Activated CD4-positive, alpha-beta memory T cell treated with anti-CD3 and anti-CD28 coated beads, Interleukin-2, amount 10 ng/mL, durations not matched to agents 7 days and 5 days (primary cell): Measurements from ENCODE around the gene FAM184B. TPM values are rescaled to one million over a fixed set of nuclear protein-coding genes. Genes with fewer than 3 reads are reported as not detected.
"Not testable (repeated sequence)": the region's sequence is repeated elsewhere in the genome, so short reads cannot be mapped to it uniquely, and the experiment has no call there.

ENCODE experiments used
- CTCF ChIA-PET: fragments of 350-600 bp; sonication (Branson Sonifier 250); formaldehyde crosslinking; loops from one replicate; lab custom pipeline; 2021; ENCODE audit warnings: antibody characterized with exemption, inconsistent platforms; lab: Charles Lee
- POLR2A ChIA-PET: fragments of 350-600 bp; sonication (Branson Sonifier 250); formaldehyde crosslinking; loops from one replicate; lab custom pipeline; 2021; ENCODE audit warnings: antibody characterized with exemption; lab: Charles Lee
- DNase-seq: peaks from one replicate; pipeline ENCODE4 v3.0.0-alpha.2; 2020
- H3K27ac Mint-ChIP-seq: one replicate; pipeline ENCODE4 v1.8.0; 2021; ENCODE audit warnings: mild to moderate bottlenecking, mixed read lengths
- H3K27me3 Mint-ChIP-seq: one replicate; pipeline ENCODE4 v1.8.0; 2021; ENCODE audit warnings: mixed read lengths
- H3K36me3 Mint-ChIP-seq: one replicate; pipeline ENCODE4 v1.8.0; 2021; ENCODE audit warnings: low read depth, mixed read lengths
- H3K4me1 Mint-ChIP-seq: one replicate; pipeline ENCODE4 v1.8.0; 2021; ENCODE audit warnings: mixed read lengths
- H3K4me3 Mint-ChIP-seq: one replicate; pipeline ENCODE4 v1.8.0; 2021; ENCODE audit warnings: mild to moderate bottlenecking, mixed read lengths
- H3K9me3 Mint-ChIP-seq: one replicate; pipeline ENCODE4 v1.8.0; 2021; ENCODE audit warnings: mixed read lengths
- total RNA-seq, 2 experiments: library from RNA; stranded (reverse); gene quantifications; one replicate each; pipeline ENCODE4 v1.2.3, GENCODE V29; 2021

Gene FAM184B
- total RNA-seq, 2 experiments from 2014 or later: not detected

GRCh38 chr4:17726911-17727310, 54.5 kb downstream of the FAM184B start:
- no peak overlapping the region for H3K27ac Mint-ChIP-seq
- no peaks in the 10 kb centered on the region for H3K4me1 Mint-ChIP-seq
- no peak overlapping the region for H3K4me3 Mint-ChIP-seq
- DNase-seq: no peak
- no peaks in the 10 kb centered on the region for H3K9me3 Mint-ChIP-seq
- CTCF ChIA-PET: no interaction called here
- H3K27me3 Mint-ChIP-seq: peaks cover 2% of the 10 kb centered on the region
- POLR2A ChIA-PET: no interaction called here
- no peaks in the 10 kb centered on the region for H3K36me3 Mint-ChIP-seq

DNA sequence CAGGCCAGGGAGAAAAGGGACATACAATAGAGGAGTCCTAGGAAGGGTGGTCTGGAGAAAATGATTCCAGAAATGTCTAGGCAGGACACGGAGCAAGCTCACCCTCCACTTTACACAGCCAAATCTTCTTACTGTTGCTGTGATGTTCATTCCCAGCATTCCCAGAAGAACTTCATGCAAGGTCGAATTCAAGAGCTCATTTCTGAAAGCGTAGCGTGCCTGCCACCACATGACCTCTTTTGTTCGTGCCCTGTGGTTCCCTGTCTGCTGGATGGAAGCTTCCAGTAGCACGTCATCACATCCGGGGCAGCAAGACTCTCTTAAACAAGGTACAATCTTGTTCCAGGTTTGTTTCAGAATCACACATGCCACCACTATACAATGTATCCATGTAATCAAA, 57.8 kb downstream of the FAM184B start:
- POLR2A ChIA-PET: interaction anchor here (0.6 kb wide), 1 partner anchor 461 kb away, joined by 3 read pairs; no protein-coding TSS in a partner anchor
- H3K27ac Mint-ChIP-seq: no peak overlapping the region
- CTCF ChIA-PET: no interaction called here

GRCh38 chr4:17722356-17722700, 59.1 kb downstream of the FAM184B start:
- Mint-ChIP-seq H3K9me3 (no peaks in the 10 kb centered on the region), H3K4me3 (no peak overlapping the region), H3K36me3 (no peaks in the 10 kb centered on the region), H3K27me3 (no peaks in the 10 kb centered on the region), H3K27ac (no peak overlapping the region), H3K4me1 (no peaks in the 10 kb centered on the region)
- ChIA-PET POLR2A (no interaction called here), CTCF (no interaction called here)
- DNase-seq: no peak

More for the DNA sequence above, 57.8 kb downstream of the FAM184B start:
- H3K9me3 Mint-ChIP-seq: no peaks in the 10 kb centered on the region
- no peaks in the 10 kb centered on the region for H3K4me1 Mint-ChIP-seq
- H3K4me3 Mint-ChIP-seq: no peak overlapping the region
- DNase-seq: no peak
- H3K27me3 Mint-ChIP-seq: no peaks in the 10 kb centered on the region
- H3K36me3 Mint-ChIP-seq: no peaks in the 10 kb centered on the region

- Mint-ChIP-seq H3K36me3 (no peaks in the 10 kb centered on the region), H3K27me3 (no peaks in the 10 kb centered on the region), H3K4me3 (no peak overlapping the region), H3K9me3 (no peaks in the 10 kb centered on the region), H3K27ac (no peak overlapping the region), H3K4me1 (no peaks in the 10 kb centered on the region)
- ChIA-PET CTCF (no interaction called here), POLR2A (no interaction called here)
- DNase-seq: no peak
These were observed 59.7 kb downstream of the FAM184B start for GRCh38 chr4:17721496-17722355.

GRCh38 chr4:17719106-17719505, 62.3 kb downstream of the FAM184B start:
- H3K36me3 Mint-ChIP-seq: no peaks in the 10 kb centered on the region
- no peaks in the 10 kb centered on the region for H3K27me3 Mint-ChIP-seq
- no peak for DNase-seq
- H3K4me3 Mint-ChIP-seq: no peak overlapping the region
- H3K27ac Mint-ChIP-seq: no peak overlapping the region
- no peaks in the 10 kb centered on the region for H3K4me1 Mint-ChIP-seq
- CTCF ChIA-PET: no interaction called here
- no peaks in the 10 kb centered on the region for H3K9me3 Mint-ChIP-seq
- POLR2A ChIA-PET: no interaction called here

DNA sequence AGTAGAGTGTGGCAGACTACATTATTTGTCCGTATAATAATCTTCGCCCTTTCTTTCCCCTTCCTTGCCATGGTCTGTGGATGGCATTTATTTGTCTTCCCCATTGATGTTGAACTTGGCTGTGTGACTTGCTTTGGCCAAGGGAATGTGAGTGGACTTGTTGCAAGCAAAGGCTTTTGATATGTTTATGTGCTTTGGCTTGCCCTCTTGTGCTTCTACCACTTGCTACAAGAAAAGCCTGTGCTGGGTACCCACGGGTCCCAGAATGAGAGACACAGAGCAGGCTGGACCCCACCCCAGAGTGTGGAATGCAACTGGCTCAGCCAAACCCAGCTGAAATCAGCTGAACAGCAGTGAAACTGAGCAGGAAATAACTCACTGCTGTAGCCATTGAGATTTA, 63.0 kb downstream of the FAM184B start:
- no peak overlapping the region for H3K27ac Mint-ChIP-seq
- no peak for DNase-seq
- no peaks in the 10 kb centered on the region for H3K27me3 Mint-ChIP-seq
- no peak overlapping the region for H3K4me3 Mint-ChIP-seq
- no peaks in the 10 kb centered on the region for H3K9me3 Mint-ChIP-seq
- no peaks in the 10 kb centered on the region for H3K4me1 Mint-ChIP-seq
- CTCF ChIA-PET: no interaction called here
- no peaks in the 10 kb centered on the region for H3K36me3 Mint-ChIP-seq
- POLR2A ChIA-PET: no interaction called here

DNA sequence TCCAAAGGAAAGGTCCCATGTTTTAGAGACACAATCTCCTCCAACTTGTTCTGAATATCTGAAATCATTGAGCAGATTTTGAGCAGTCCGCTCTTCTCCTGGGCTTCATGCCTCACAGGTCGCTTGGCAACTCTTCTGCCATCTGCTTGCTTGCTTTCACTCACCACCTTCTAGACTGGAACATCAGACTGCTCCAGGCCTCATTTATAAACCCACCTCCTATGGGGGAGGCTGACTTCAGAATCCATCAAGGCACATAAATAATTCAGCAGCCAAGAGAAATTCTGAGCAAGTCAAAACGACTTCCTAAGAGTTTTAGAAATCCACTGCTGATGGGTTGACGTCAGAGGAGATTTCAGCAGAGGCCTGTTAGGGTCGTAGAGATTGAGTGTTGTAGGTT, 64.1 kb downstream of the FAM184B start:
- Mint-ChIP-seq H3K27ac (no peak overlapping the region), H3K4me1 (no peaks in the 10 kb centered on the region), H3K27me3 (no peaks in the 10 kb centered on the region), H3K36me3 (no peaks in the 10 kb centered on the region), H3K9me3 (no peaks in the 10 kb centered on the region), H3K4me3 (no peak overlapping the region)
- ChIA-PET POLR2A (no interaction called here), CTCF (no interaction called here)
- DNase-seq: no peak

GRCh38 chr4:17715511-17715910, 65.9 kb downstream of the FAM184B start:
- CTCF ChIA-PET: no interaction called here
- Mint-ChIP-seq H3K9me3 (no peaks in the 10 kb centered on the region), H3K4me1 (no peaks in the 10 kb centered on the region), H3K4me3 (no peak overlapping the region), H3K27me3 (peaks cover 2% of the 10 kb centered on the region), H3K27ac (no peak overlapping the region), H3K36me3 (no peaks in the 10 kb centered on the region)
- POLR2A ChIA-PET: no interaction called here
- DNase-seq: no peak

DNA sequence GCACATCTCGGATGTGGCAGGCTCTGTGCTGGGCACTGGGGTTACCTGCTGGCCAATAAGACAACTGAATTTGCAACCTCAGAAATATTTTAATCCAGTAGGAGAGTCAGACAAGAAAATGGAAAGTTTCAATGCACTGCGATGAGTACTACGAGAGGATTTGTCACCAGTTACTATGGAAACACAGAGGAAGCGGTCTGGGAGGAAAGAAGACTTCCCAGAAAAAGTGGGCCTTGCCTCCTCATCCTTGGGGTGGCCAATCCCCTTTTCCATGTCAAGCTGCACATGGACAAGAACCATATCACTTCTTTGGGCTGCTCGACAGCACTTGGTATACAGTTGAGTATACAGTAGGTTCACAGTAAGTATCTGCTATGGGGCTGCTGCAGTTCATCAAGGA, 67.6 kb downstream of the FAM184B start:
- Mint-ChIP-seq H3K27ac (no peak overlapping the region), H3K4me3 (no peak overlapping the region)
- POLR2A ChIA-PET: no interaction called here

GRCh38 chr4:17712166-17712565, 69.3 kb downstream of the FAM184B start:
- Mint-ChIP-seq H3K4me1 (no peaks in the 10 kb centered on the region), H3K9me3 (no peaks in the 10 kb centered on the region), H3K27me3 (peaks cover 2% of the 10 kb centered on the region), H3K4me3 (no peak overlapping the region), H3K27ac (no peak overlapping the region), H3K36me3 (no peaks in the 10 kb centered on the region)
- ChIA-PET POLR2A (no interaction called here), CTCF (no interaction called here)
- no peak for DNase-seq

More for the DNA sequence above, 67.6 kb downstream of the FAM184B start:
- CTCF ChIA-PET: no interaction called here
- H3K36me3 Mint-ChIP-seq: no peaks in the 10 kb centered on the region
- no peaks in the 10 kb centered on the region for H3K4me1 Mint-ChIP-seq
- no peaks in the 10 kb centered on the region for H3K9me3 Mint-ChIP-seq
- peaks cover 2% of the 10 kb centered on the region for H3K27me3 Mint-ChIP-seq
- no peak for DNase-seq

GRCh38 chr4:17711206-17711605, 70.2 kb downstream of the FAM184B start:
- CTCF ChIA-PET, POLR2A ChIA-PET, H3K27ac Mint-ChIP-seq, H3K4me3 Mint-ChIP-seq, H3K9me3 Mint-ChIP-seq, H3K36me3 Mint-ChIP-seq, H3K4me1 Mint-ChIP-seq, DNase-seq, H3K27me3 Mint-ChIP-seq: not testable (repeated sequence)

DNA sequence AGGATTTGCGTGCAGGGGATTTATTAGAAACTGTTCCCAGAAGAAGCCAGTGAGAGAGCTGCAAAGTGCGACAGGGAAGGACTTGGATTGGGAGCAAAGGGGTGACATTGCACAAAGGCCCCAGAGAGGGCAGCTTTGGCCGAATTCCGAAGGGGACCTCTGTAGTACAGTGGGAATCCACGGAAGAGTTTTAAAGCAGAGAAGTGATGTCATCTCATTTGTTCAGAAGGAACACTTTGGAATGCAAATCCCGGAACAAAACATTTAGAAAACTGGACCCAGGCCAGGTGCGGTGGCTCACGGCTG, 71.7 kb downstream of the FAM184B start:
- no peaks in the 10 kb centered on the region for H3K36me3 Mint-ChIP-seq
- H3K27me3 Mint-ChIP-seq: peaks cover 2% of the 10 kb centered on the region
- H3K9me3 Mint-ChIP-seq: no peaks in the 10 kb centered on the region
- no peaks in the 10 kb centered on the region for H3K4me1 Mint-ChIP-seq
- ChIA-PET CTCF (no interaction called here), POLR2A (no interaction called here)
- H3K27ac Mint-ChIP-seq: no peak overlapping the region
- no peak overlapping the region for H3K4me3 Mint-ChIP-seq
- DNase-seq: no peak

GRCh38 chr4:17708992-17709762, 72.2 kb downstream of the FAM184B start:
- DNase-seq: no peak
- Mint-ChIP-seq H3K27ac (no peak overlapping the region), H3K9me3 (no peaks in the 10 kb centered on the region), H3K36me3 (no peaks in the 10 kb centered on the region), H3K4me1 (no peaks in the 10 kb centered on the region), H3K4me3 (no peak overlapping the region), H3K27me3 (peaks cover 2% of the 10 kb centered on the region)
- POLR2A ChIA-PET: no interaction called here
- CTCF ChIA-PET: no interaction called here

DNA sequence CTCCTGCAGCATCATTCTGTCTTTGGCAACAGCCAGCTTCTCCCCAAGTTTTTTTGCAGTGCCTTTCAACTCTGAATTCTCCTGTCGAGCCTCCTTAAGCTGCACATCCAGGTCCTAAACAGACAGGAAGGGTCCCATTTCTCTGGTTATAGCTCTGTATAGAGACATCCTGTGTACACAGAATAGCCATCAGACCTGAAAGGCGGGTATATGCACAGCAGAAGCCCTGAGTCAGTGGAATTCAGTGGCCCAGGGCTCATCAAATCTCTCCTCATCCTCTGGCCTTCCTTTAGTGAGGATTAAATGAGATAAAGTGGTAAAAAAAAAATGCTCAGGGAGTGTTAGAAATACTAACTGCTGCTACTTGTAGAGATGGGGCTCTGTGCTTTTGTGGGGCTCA, 73.8 kb downstream of the FAM184B start:
- peaks cover 2% of the 10 kb centered on the region for H3K27me3 Mint-ChIP-seq
- ChIA-PET POLR2A (no interaction called here), CTCF (no interaction called here)
- DNase-seq: no peak
- no peak overlapping the region for H3K27ac Mint-ChIP-seq
- no peak overlapping the region for H3K4me3 Mint-ChIP-seq
- no peaks in the 10 kb centered on the region for H3K9me3 Mint-ChIP-seq
- H3K36me3 Mint-ChIP-seq: no peaks in the 10 kb centered on the region
- no peaks in the 10 kb centered on the region for H3K4me1 Mint-ChIP-seq
